Tibial nerve (tissue), 4 donors: ENCODE results near the gene ZFX.

Experiments used
- CTCF ChIP-seq, 5 experiments: fragments of 200-600 bp in 3 of 5; fragments of 450-650 bp in 2 of 5; sonication (generic) in 3 of 5; IDR thresholded peaks; one replicate each; pipeline ENCODE4 v1.5.1; 2016 to 2019; ENCODE audit warnings: antibody characterized with exemption in 5 of 5, mild to moderate bottlenecking in 3 of 5, moderate library complexity in 2 of 5
- EP300 ChIP-seq, 2 donors: sonication (generic); formaldehyde crosslinking; IDR thresholded peaks; one replicate each; pipeline ENCODE4 v1.6.1; 2017; ENCODE audit warnings: antibody characterized with exemption in 2 of 2, mild to moderate bottlenecking in 1 of 2
- POLR2A ChIP-seq, 2 donors: fragments of 450-650 bp; IDR thresholded peaks; one replicate each; pipeline ENCODE4 v1.6.1; 2017; ENCODE audit warnings: antibody characterized with exemption in 2 of 2, mild to moderate bottlenecking in 2 of 2, moderate library complexity in 2 of 2

GRCh38 chrX:24231131-24231540 lies 81.6 kb downstream of the ZFX start:
- TF ChIP-seq CTCF (IDR thresholded peaks at IDR 0.05) (no peak), POLR2A (IDR thresholded peaks at IDR 0.05) (no peak), EP300 (IDR thresholded peaks at IDR 0.05) (no peak)
